Endodermal cell (in vitro differentiated cells): ENCODE results near the gene IKZF4. TPM values are rescaled to one million over a fixed set of nuclear protein-coding genes. Genes with fewer than 3 reads are reported as not detected.
A peak's percentile ranks its signal among the peaks of the same experiment; 100 is the strongest.

Source experiments
- DNase-seq: peaks from one replicate; pipeline ENCODE4 v3.0.0-alpha.2; 2017
- H3K27ac ChIP-seq: 2 replicates; pipeline ENCODE4 v1.5.1; 2013; ENCODE audit warnings: mild to moderate bottlenecking, low read depth, low read length, moderate library complexity
- H3K27me3 ChIP-seq: 2 replicates; pipeline ENCODE4 v1.6.1; 2013; ENCODE audit warnings: mild to moderate bottlenecking, low read length, moderate library complexity; ENCODE audit not compliant: insufficient read depth, control insufficient read depth, poor library complexity, severe bottlenecking
- H3K36me3 ChIP-seq: 2 replicates; pipeline ENCODE4 v1.7.0; 2013; ENCODE audit warnings: mild to moderate bottlenecking, low read length, moderate library complexity; ENCODE audit not compliant: control insufficient read depth, insufficient read depth
- H3K4me1 ChIP-seq: one replicate; pipeline ENCODE4 v1.7.0; 2013; ENCODE audit warnings: low read length; ENCODE audit not compliant: control insufficient read depth, insufficient read depth
- H3K4me3 ChIP-seq: 2 replicates; pipeline ENCODE4 v1.5.1; 2013; ENCODE audit warnings: mild to moderate bottlenecking, low read length, moderate library complexity
- H3K9ac ChIP-seq: 2 replicates; pipeline ENCODE4 v1.6.1; 2013; ENCODE audit warnings: mild to moderate bottlenecking, low read length, moderate library complexity; ENCODE audit not compliant: poor library complexity, severe bottlenecking; ENCODE audit errors: extremely low read depth
- H3K9me3 ChIP-seq: 2 replicates; pipeline ENCODE4 v1.6.1; 2013; ENCODE audit warnings: mild to moderate bottlenecking, low read length, moderate library complexity; ENCODE audit not compliant: control insufficient read depth
- H3K27ac Mint-ChIP-seq: 2 replicates; pipeline ENCODE4 v1.8.0; 2020; ENCODE audit warnings: mixed read lengths
- H3K27me3 Mint-ChIP-seq: 2 replicates; pipeline ENCODE4 v1.8.0; 2021; ENCODE audit warnings: mild to moderate bottlenecking, mixed read lengths; ENCODE audit not compliant: insufficient read depth
- H3K36me3 Mint-ChIP-seq: 2 replicates; pipeline ENCODE4 v1.8.0; 2020; ENCODE audit warnings: low read depth, mixed read lengths
- H3K4me1 Mint-ChIP-seq: 2 replicates; pipeline ENCODE4 v1.8.0; 2020; ENCODE audit warnings: mixed read lengths
- H3K4me3 Mint-ChIP-seq: 2 replicates; pipeline ENCODE4 v1.8.0; 2020; ENCODE audit warnings: mild to moderate bottlenecking, moderate library complexity, mixed read lengths
- H3K9me3 Mint-ChIP-seq: 2 replicates; pipeline ENCODE4 v1.8.0; 2020; ENCODE audit warnings: mild to moderate bottlenecking, mixed read lengths
- WGBS, 2 experiments: methylation state at CpG; one replicate each; pipeline versions ENCODE4 v1.1.5 to v1.1.7; 2013; ENCODE audit warnings: missing lambda C conversion rate in 2 of 2, mixed read lengths in 1 of 2; ENCODE audit not compliant: insufficient coverage in 1 of 2, insufficient read length in 1 of 2; 5-methylcytosine and 5-hydroxymethylcytosine counted together
- total RNA-seq, 2 donors: library from RNA; stranded (reverse); fragmentation: NEBNext Ultra II Directional in 1 of 2; extraction: Animal tissue kit (Norgen Biotek cat#: 25700) in 1 of 2; gene quantifications; 2 replicates in 1 of 2; 3 replicates in 1 of 2; pipeline ENCODE4 v1.2.1, GENCODE V29; 2021
- TF ChIP-seq, protein P1 (sequence below): fragments of 200-600 bp; sonication (generic); conservative IDR thresholded peaks from 2 replicates; pipeline ENCODE4 v1.5.0; 2021; ENCODE audit warnings: antibody characterized with exemption, mild to moderate bottlenecking

The IKZF4 gene
- total RNA-seq, 2 donors from 2014 or later = 9.8 to 10.2 TPM

DNA sequence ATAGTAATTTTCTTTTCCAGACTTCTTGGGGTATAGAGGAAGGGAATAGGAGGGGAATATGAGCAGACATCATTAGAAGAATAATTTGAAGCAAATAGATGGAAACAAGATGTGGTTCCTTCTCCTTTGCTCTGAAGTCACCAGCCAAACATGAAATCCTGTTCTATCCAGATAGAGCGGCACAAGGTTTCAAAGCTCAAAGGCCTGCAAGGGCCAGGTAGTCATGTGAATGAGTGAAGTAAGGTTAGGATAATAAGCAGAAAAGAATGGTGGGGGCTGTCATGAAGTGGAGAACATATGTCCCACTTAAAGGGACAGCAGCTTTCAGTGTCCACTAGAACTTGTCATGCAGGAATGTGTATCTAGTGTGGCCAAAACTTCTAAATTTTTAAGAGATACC is 2.5 kb upstream of the IKZF4 start:
- Histone ChIP-seq H3K27me3 (no peaks in the 10 kb centered on the region), H3K9me3 (no peaks in the 10 kb centered on the region), H3K36me3 (peaks cover 4% of the 10 kb centered on the region), H3K9ac (no peak overlapping the region), H3K4me3 (no peak overlapping the region), H3K4me1 (peaks cover 5% of the 10 kb centered on the region), H3K27ac (no peak overlapping the region)
- H3K9me3 Mint-ChIP-seq = no peaks in the 10 kb centered on the region
- no peak overlapping the region for H3K4me3 Mint-ChIP-seq
- 95% methylated on average over 1 of the region's 1 CpG; no CpG with 5 or more reads in 1 of the 2 experiments for WGBS, 2 experiments
- H3K36me3 Mint-ChIP-seq = peaks cover 15% of the 10 kb centered on the region
- H3K4me1 Mint-ChIP-seq = peaks cover 24% of the 10 kb centered on the region
- TF ChIP-seq, protein P1, sequence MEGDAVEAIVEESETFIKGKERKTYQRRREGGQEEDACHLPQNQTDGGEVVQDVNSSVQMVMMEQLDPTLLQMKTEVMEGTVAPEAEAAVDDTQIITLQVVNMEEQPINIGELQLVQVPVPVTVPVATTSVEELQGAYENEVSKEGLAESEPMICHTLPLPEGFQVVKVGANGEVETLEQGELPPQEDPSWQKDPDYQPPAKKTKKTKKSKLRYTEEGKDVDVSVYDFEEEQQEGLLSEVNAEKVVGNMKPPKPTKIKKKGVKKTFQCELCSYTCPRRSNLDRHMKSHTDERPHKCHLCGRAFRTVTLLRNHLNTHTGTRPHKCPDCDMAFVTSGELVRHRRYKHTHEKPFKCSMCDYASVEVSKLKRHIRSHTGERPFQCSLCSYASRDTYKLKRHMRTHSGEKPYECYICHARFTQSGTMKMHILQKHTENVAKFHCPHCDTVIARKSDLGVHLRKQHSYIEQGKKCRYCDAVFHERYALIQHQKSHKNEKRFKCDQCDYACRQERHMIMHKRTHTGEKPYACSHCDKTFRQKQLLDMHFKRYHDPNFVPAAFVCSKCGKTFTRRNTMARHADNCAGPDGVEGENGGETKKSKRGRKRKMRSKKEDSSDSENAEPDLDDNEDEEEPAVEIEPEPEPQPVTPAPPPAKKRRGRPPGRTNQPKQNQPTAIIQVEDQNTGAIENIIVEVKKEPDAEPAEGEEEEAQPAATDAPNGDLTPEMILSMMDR = no peak
- no peaks in the 10 kb centered on the region for H3K27me3 Mint-ChIP-seq
- H3K27ac Mint-ChIP-seq = no peak overlapping the region
- no peak for DNase-seq

DNA sequence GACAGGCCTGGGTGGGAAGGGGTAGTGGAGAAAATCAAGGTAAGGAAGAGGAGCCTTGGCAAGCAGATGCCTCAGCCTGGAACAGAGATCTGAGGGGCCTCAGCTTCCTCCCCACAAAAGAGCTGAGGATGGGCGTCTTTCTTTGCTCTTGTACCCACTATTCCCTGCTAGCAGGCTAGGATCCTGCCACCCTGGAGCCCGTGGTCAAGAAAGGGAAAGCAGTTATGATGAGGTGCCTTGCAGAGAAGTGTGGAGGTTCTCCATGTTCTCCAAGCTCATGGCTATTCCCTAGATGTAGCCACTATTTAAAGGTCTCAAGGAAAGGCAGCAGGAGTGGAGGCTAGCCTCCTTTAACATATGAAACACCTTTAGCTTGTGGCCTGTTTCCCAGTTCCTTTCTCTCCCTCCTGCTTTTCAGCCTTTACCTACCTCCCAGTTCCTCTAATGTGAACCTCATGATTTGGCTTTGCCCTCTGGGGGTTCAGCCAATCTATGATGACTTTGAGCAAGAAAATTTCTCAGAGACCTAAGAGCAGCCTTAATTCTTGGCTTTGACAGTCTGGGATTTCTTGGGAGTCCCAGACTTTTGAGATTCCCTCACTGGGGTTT is 1.1 kb downstream of the IKZF4 start:
- Histone ChIP-seq H3K4me1 (peaks cover 5% of the 10 kb centered on the region), H3K4me3 (peak overlapping the region; percentile 66), H3K27ac (peak overlapping the region; percentile 98), H3K27me3 (no peaks in the 10 kb centered on the region), H3K9me3 (no peaks in the 10 kb centered on the region), H3K36me3 (peaks cover 12% of the 10 kb centered on the region), H3K9ac (no peak overlapping the region)
- no peak for DNase-seq
- Mint-ChIP-seq H3K4me3 (peak overlapping the region; percentile 61), H3K4me1 (peaks cover 22% of the 10 kb centered on the region), H3K27ac (no peak overlapping the region), H3K9me3 (no peaks in the 10 kb centered on the region), H3K36me3 (peaks cover 20% of the 10 kb centered on the region), H3K27me3 (no peaks in the 10 kb centered on the region)
- TF ChIP-seq, protein P1 = no peak
- 60% methylated on average over 2 of the region's 2 CpGs; no CpG with 5 or more reads in 1 of the 2 experiments for WGBS, 2 experiments

DNA sequence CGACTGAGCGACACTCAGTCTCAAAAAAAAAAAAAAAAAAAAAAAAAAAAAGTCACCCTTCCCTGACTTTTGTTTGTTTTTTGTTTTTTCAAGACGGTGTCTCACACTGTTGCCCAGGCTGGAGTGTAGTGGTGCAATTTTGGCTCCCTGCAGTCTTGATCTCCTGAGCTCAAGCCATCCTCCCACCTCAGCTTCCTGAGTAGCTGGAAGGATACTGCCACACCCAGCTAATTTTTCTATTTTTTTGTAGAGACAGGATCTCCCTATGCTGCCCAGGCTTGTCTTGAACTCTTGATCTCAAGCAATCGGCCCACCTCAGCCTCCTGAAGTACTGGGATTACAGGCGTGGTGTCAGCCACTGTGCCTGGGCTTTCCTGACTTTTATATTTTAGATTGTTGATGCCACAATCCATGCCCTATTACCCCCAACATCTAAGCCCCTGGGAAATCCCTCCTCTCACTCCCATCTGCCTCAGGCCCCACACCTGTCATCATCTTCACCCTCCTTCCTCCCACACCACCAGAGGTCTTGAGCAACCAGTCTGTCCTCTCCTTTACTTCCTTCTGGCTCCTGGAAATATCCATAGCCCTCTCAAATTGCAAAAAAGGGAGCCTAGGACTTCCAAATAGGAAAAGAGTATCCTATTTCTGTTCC is 7.8 kb downstream of the IKZF4 start:
- H3K9ac ChIP-seq = no peak overlapping the region
- WGBS, 2 experiments = 67 to 73% methylated on average over 3 to 5 of the region's 5 CpGs
- TF ChIP-seq, protein P1 = no peak
- DNase-seq = no peak
- no peak overlapping the region for H3K27ac ChIP-seq
- Mint-ChIP-seq H3K36me3 (peaks cover 65% of the 10 kb centered on the region), H3K27ac (no peak overlapping the region), H3K4me1 (no peaks in the 10 kb centered on the region), H3K9me3 (no peaks in the 10 kb centered on the region), H3K4me3 (no peak overlapping the region), H3K27me3 (no peaks in the 10 kb centered on the region)
- peaks cover 30% of the 10 kb centered on the region for H3K36me3 ChIP-seq
- no peaks in the 10 kb centered on the region for H3K9me3 ChIP-seq
- H3K4me1 ChIP-seq = no peaks in the 10 kb centered on the region
- no peak overlapping the region for H3K4me3 ChIP-seq
- no peaks in the 10 kb centered on the region for H3K27me3 ChIP-seq
